ENCODE data around the gene NRCAM.

NRCAM gene

GRCh38 chr7:108455998-108456677 is at the start of gene NRCAM (continued):
- no peak for TF ChIP-seq ZNF214 (tag by site-specific recombination; IDR thresholded peaks at IDR 0.05; ENCODE audit: borderline replicate concordance)
- TF ChIP-seq YY1 (tag by site-specific recombination; IDR thresholded peaks at IDR 0.05) = no peak
- TF ChIP-seq IKZF3 (tag by site-specific recombination; IDR thresholded peaks at IDR 0.05) = no peak
- no peak for TF ChIP-seq ZFP69B (tag by site-specific recombination; IDR thresholded peaks at IDR 0.05)
- TF ChIP-seq ZNF133 (tag by site-specific recombination; IDR thresholded peaks at IDR 0.05) = no peak
- no peak for TF ChIP-seq OVOL3 (tag by site-specific recombination; IDR thresholded peaks at IDR 0.05)
- no peak for TF ChIP-seq KLF7 (tag by site-specific recombination; IDR thresholded peaks at IDR 0.05; ENCODE audit: borderline replicate concordance)
- peak; percentile 18; the same call in 1 of the 2 replicates for TF ChIP-seq ZNF146 (tag by site-specific recombination; IDR thresholded peaks at IDR 0.05)
- TF ChIP-seq ZNF16 (tag by site-specific recombination; IDR thresholded peaks at IDR 0.05; ENCODE audit: low read depth) = no peak
- no peak for TF ChIP-seq ZNF280C (tag by site-specific recombination; IDR thresholded peaks at IDR 0.05)
- TF ChIP-seq ZNF473 (tag by site-specific recombination; IDR thresholded peaks at IDR 0.05) = no peak
- no peak for TF ChIP-seq ZNF488 (tag by site-specific recombination; IDR thresholded peaks at IDR 0.05)
- TF ChIP-seq ZBTB7A (tag by site-specific recombination; IDR thresholded peaks at IDR 0.05; ENCODE audit: low read depth) = peak; percentile 68
- TF ChIP-seq ZNF324 (tag by site-specific recombination; IDR thresholded peaks at IDR 0.05) = peak; percentile 63; the same call in 1 of the 2 replicates
- TF ChIP-seq ZNF449 (tag by site-specific recombination; IDR thresholded peaks at IDR 0.05) = 0 out of 2 replicates have a peak, but pooled peaks have one; percentile 35
- TF ChIP-seq ZNF610 (tag by site-specific recombination; IDR thresholded peaks at IDR 0.05; ENCODE audit: borderline replicate concordance) = no peak
- no peak for TF ChIP-seq SCRT1 (tag by site-specific recombination; IDR thresholded peaks at IDR 0.05; ENCODE audit: borderline replicate concordance)
- TF ChIP-seq ZNF629 (tag by site-specific recombination; IDR thresholded peaks at IDR 0.05) = peak; percentile 29; the same call in 1 of the 2 replicates
- TF ChIP-seq SCRT2 (tag by site-specific recombination; IDR thresholded peaks at IDR 0.05) = no peak
- TF ChIP-seq GFI1B (tag by site-specific recombination; IDR thresholded peaks at IDR 0.05) = no peak
- TF ChIP-seq ZNF510 (tag by site-specific recombination; IDR thresholded peaks at IDR 0.05; ENCODE audit: insufficient replicate concordance) = no peak
- no peak for TF ChIP-seq ZNF37A (tag by site-specific recombination; IDR thresholded peaks at IDR 0.05)
- TF ChIP-seq ZNF18 (tag by site-specific recombination; IDR thresholded peaks at IDR 0.05) = no peak
- peak; percentile 46 for TF ChIP-seq FEZF1 (tag by site-specific recombination; IDR thresholded peaks at IDR 0.05)
- TF ChIP-seq ZNF843 (tag by site-specific recombination; IDR thresholded peaks at IDR 0.05) = no peak
- TF ChIP-seq RBAK (tag by site-specific recombination; IDR thresholded peaks at IDR 0.05) = no peak
- TF ChIP-seq ZNF169 (tag by site-specific recombination; IDR thresholded peaks at IDR 0.05) = no peak
- no peak for TF ChIP-seq ZNF48 (tag by site-specific recombination; IDR thresholded peaks at IDR 0.05)
- no peak for TF ChIP-seq ZNF121 (tag by site-specific recombination; IDR thresholded peaks at IDR 0.05)
- no peak for TF ChIP-seq MEIS1 (CRISPR knock-in tag; IDR thresholded peaks at IDR 0.05; ENCODE audit: borderline replicate concordance)
- TF ChIP-seq PATZ1 (tag by site-specific recombination; IDR thresholded peaks at IDR 0.05) = peak; percentile 72
- no peak for TF ChIP-seq ZNF26 (tag by site-specific recombination; IDR thresholded peaks at IDR 0.05)
